HCT116 (cell line): ENCODE results near the gene KRTAP5-5. TPM values are rescaled to one million over a fixed set of nuclear protein-coding genes. Genes with fewer than 3 reads are reported as not detected.
"Not testable (repeated sequence)": the region's sequence is repeated elsewhere in the genome, so short reads cannot be mapped to it uniquely, and the experiment has no call there.

Source experiments
- ATAC-seq: fragments of 200-7000 bp; cut with Tn5 transposase; 2 replicates; pipeline ENCODE4 v1.9.1; 2020; ENCODE audit warnings: mild to moderate bottlenecking, moderate library complexity
- BruUV-seq: library from RNA; stranded (reverse); fragments of 400-500 nt; replicated peaks from 2 replicates; lab custom pipeline; 2021; lab: Mats Ljungman, UMichigan
- CTCF ChIA-PET: fragments of 300-600 bp; sonication (Branson Sonifier 250); formaldehyde crosslinking; loops from one replicate; lab custom pipeline; 2021; ENCODE audit warnings: antibody characterized with exemption; lab: Charles Lee
- POLR2A ChIA-PET: fragments of 300-600, 350-600 bp; sonication (Branson Sonifier 250); formaldehyde crosslinking; loops from one replicate; lab custom pipeline; 2021; ENCODE audit warnings: antibody characterized with exemption; lab: Charles Lee
- RAD21 ChIA-PET, 2 experiments: fragments of 300-600 bp; sonication (Branson Sonifier 250); formaldehyde crosslinking; loops; one replicate each; lab custom pipeline; 2023; ENCODE audit warnings: low total read pairs in 2 of 2; ENCODE audit not compliant: uncharacterized antibody in 2 of 2, unreplicated experiment in 2 of 2, low non-redundant PET in 1 of 2; lab: Charles Lee
- DNase-seq: peaks from one replicate; pipeline ENCODE4 v3.0.0-alpha.2; 2010; ENCODE audit warnings: low read depth, low spot score
- H2AFZ ChIP-seq: fragments of 200-600 bp; shearing (Covaris generic), sonication (generic); 2 replicates; pipeline ENCODE4 v1.6.1; 2017; ENCODE audit warnings: low read depth, mixed run types, mixed read lengths, antibody characterized with exemption, low read length; ENCODE audit not compliant: poor library complexity, severe bottlenecking
- H3K27ac ChIP-seq: 2 replicates; pipeline ENCODE4 v1.5.1; 2012; ENCODE audit warnings: low read depth, low read length
- H3K27me3 ChIP-seq: fragments of 200-600 bp; sonication (generic); 2 replicates; pipeline ENCODE4 v1.6.1; 2016; ENCODE audit warnings: mixed run types, low read length, mixed read lengths; ENCODE audit not compliant: insufficient read depth
- H3K36me3 ChIP-seq, 2 experiments: fragments of 200-500 bp in 1 of 2; fragments of 200-600 bp in 1 of 2; sonication (Bioruptor generic) in 1 of 2; sonication (generic) in 1 of 2; 2 replicates each; pipeline versions ENCODE4 v1.5.1 to v1.6.1; 2014 to 2016; ENCODE audit warnings: low read length in 2 of 2, inconsistent platforms in 1 of 2, mixed read lengths in 1 of 2, mixed run types in 1 of 2; ENCODE audit not compliant: insufficient read depth in 2 of 2, control insufficient read depth in 1 of 2
- H3K4me1 ChIP-seq, 2 experiments: fragments of 200-600 bp in 1 of 2; sonication (generic) in 1 of 2; 2 replicates each; pipeline versions ENCODE4 v1.5.1 to v1.6.1; 2012 to 2017; ENCODE audit warnings: low read length in 2 of 2, inconsistent platforms in 1 of 2, mild to moderate bottlenecking in 1 of 2, mixed read lengths in 1 of 2, mixed run types in 1 of 2, moderate library complexity in 1 of 2; ENCODE audit not compliant: insufficient read depth in 2 of 2, control insufficient read depth in 1 of 2
- H3K4me2 ChIP-seq: fragments of 200-600 bp; sonication (generic); 2 replicates; pipeline ENCODE4 v1.6.1; 2017; ENCODE audit warnings: mixed run types, low read length, mixed read lengths
- H3K4me3 ChIP-seq, 2 experiments: fragments of 200-600 bp in 1 of 2; sonication (generic) in 1 of 2; replicated peaks in 1 of 2; 2 replicates each; pipeline ENCODE4 v1.5.1; 2011 to 2016; ENCODE audit warnings: low read length in 2 of 2, control low read depth in 1 of 2, low read depth in 1 of 2, mild to moderate bottlenecking in 1 of 2, mixed read lengths in 1 of 2, mixed run types in 1 of 2
- H3K79me2 ChIP-seq: fragments of 200-600 bp; sonication (generic); 2 replicates; pipeline ENCODE4 v1.6.1; 2017; ENCODE audit warnings: mild to moderate bottlenecking, mixed run types, low read length, moderate library complexity, mixed read lengths; ENCODE audit not compliant: insufficient read depth
- H3K9ac ChIP-seq: fragments of 200-600 bp; sonication (generic); 2 replicates; pipeline ENCODE4 v1.6.1; 2016; ENCODE audit warnings: low read length, mixed read lengths
- H3K9me2 ChIP-seq: fragments of 200-600 bp; sonication (generic), shearing (Covaris generic); 2 replicates; pipeline ENCODE4 v1.6.1; 2017; ENCODE audit warnings: mixed run types, mild to moderate bottlenecking, moderate library complexity; ENCODE audit not compliant: insufficient read depth
- H3K9me3 ChIP-seq, 2 experiments: fragments of 200-500 bp in 1 of 2; fragments of 200-600 bp in 1 of 2; sonication (Bioruptor generic) in 1 of 2; sonication (generic) in 1 of 2; 2 replicates each; pipeline ENCODE4 v1.6.1; 2014 to 2017; ENCODE audit warnings: low read length in 2 of 2, mixed read lengths in 2 of 2, inconsistent platforms in 1 of 2, low read depth in 1 of 2, mild to moderate bottlenecking in 1 of 2, mixed run types in 1 of 2, moderate library complexity in 1 of 2; ENCODE audit not compliant: control insufficient read depth in 1 of 2, insufficient read depth in 1 of 2
- H4K20me1 ChIP-seq: fragments of 200-600 bp; sonication (generic), shearing (Covaris generic); 2 replicates; pipeline ENCODE4 v1.6.1; 2017; ENCODE audit warnings: mixed run types, mild to moderate bottlenecking, moderate library complexity; ENCODE audit not compliant: insufficient read depth
- CBX3 ChIP-seq: IDR thresholded peaks from 2 replicates; pipeline ENCODE4 v1.6.1; 2012; ENCODE audit warnings: low read depth
- EGR1 ChIP-seq: IDR thresholded peaks from 2 replicates; pipeline ENCODE4 v1.6.1; 2012; ENCODE audit warnings: low read depth
- EZH2 ChIP-seq: fragments of 200-600 bp; sonication (generic); IDR thresholded peaks from 2 replicates; pipeline ENCODE4 v1.6.1; 2017; ENCODE audit warnings: antibody characterized with exemption, mixed run types
- FOSL1 ChIP-seq: IDR thresholded peaks from 2 replicates; pipeline ENCODE4 v1.6.1; 2012; ENCODE audit warnings: low read depth
- JUND ChIP-seq: IDR thresholded peaks from 2 replicates; pipeline ENCODE4 v1.6.1; 2012
- POLR2AphosphoS5 ChIP-seq: IDR thresholded peaks from 2 replicates; pipeline ENCODE4 v1.6.1; 2011; ENCODE audit warnings: mild to moderate bottlenecking, low read depth, low read length, moderate library complexity
- SP1 ChIP-seq: IDR thresholded peaks from 2 replicates; pipeline ENCODE4 v1.6.1; 2012; ENCODE audit warnings: low read depth
- ZFX ChIP-seq: fragments of 450-650 bp; IDR thresholded peaks from 2 replicates; pipeline ENCODE4 v1.6.1; 2017
- intact Hi-C: fragments of 100-400 bp; cut with micrococcal nuclease; formaldehyde crosslinking; loops from 2 replicates; pipeline ENCODE4 v1.10.0; 2022
- total RNA-seq: library from RNA; stranded (reverse); gene quantifications from one replicate; pipeline ENCODE4 v1.2.1, GENCODE V29; 2021; ENCODE audit not compliant: unreplicated experiment
- TF ChIP-seq, protein P1 (sequence below): IDR thresholded peaks from 2 replicates; pipeline ENCODE4 v1.6.1; 2012

The KRTAP5-5 gene
- total RNA-seq, 1 experiment from 2014 or later, result not detected

DNA sequence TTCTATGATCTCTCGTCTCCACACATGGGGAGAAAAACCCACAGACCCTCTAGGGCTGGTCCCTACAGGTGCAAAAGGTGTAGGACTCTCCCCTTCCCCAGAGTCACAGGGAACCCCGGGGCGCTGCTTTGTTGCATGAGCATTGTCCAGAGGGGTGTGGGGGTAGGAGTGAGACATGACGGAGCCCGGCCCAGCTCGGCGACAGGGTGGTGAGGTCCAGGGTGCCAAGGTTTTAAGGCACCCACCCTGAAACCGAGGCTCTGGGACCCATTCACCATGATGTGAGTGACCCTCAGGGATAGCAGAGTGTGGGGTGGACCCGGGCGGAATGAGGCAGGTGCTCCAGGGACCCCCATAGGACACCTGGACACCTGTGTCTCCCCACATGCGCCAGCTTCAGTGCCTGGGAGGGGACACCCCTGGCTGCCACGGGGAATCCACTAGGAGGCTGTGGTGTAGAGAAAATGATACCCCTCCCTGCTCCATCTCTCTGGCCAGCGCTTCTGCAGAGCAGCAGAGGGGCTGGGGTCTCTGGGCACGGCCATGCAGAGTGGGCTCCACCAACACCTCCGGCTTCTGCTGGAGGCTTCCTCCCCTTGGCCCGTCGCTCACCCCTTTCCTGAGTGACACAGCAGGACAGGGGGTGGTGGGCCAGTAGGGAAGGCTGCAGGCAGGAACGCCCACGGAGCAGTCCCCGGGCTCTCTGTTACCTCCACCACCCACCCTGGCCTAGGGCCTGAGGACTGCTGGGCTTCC, 15.2 kb downstream of the KRTAP5-5 start (continued):
- TF ChIP-seq JUND (no peak), FOSL1 (no peak)

DNA sequence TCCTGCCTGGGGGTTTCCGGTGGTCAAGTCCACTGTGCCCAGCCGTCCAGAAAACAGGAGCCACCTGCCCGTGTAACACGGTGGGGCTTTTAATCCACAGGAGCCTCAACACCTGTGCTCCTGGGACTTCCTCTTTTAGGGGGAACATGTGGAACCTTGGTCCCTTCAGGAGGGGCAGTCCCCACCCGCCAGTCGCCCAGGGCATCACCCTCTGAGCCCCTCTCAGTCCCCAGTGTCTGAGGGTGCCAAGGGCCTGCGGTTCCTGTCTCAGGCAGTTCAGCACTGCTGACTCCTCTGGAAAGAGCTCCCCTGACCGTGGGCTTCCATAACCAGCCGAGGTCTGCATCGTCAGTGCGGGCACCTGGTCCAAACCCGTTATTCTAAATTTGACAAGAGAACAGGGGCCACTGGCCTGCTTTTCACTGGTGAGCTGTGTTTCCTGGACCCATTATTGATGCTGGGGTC, 15.8 kb downstream of the KRTAP5-5 start:
- DNase-seq (no peak), ATAC-seq (no peak)
- Histone ChIP-seq H3K27ac (no peak overlapping the region), H3K4me2 (no peak overlapping the region), H4K20me1 (no peaks in the 10 kb centered on the region), H3K9ac (no peak overlapping the region), H2AFZ (no peak overlapping the region), H3K9me2 (no peaks in the 10 kb centered on the region), H3K4me3 (no peak overlapping the region), H3K79me2 (no peaks in the 10 kb centered on the region), H3K4me1 (peaks cover 0 to 6% of the 10 kb centered on the region in 2 experiments; a peak in 1 of 4 replicates), H3K36me3 (no peaks in the 10 kb centered on the region), H3K27me3 (no peaks in the 10 kb centered on the region), H3K9me3 (no peaks in the 10 kb centered on the region)
- POLR2A ChIA-PET, result no interaction called here
- CTCF ChIA-PET, result no interaction called here
- TF ChIP-seq CBX3 (no peak), ZFX (no peak), SP1 (no peak), FOSL1 (no peak), EGR1 (no peak), EZH2 (no peak), POLR2AphosphoS5 (no peak)
- TF ChIP-seq, protein P1, sequence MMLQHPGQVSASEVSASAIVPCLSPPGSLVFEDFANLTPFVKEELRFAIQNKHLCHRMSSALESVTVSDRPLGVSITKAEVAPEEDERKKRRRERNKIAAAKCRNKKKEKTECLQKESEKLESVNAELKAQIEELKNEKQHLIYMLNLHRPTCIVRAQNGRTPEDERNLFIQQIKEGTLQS, result no peak
- no TSS peak for BruUV-seq
- intact Hi-C loops, result no loop called here
- RAD21 ChIA-PET, result no interaction called here

DNA sequence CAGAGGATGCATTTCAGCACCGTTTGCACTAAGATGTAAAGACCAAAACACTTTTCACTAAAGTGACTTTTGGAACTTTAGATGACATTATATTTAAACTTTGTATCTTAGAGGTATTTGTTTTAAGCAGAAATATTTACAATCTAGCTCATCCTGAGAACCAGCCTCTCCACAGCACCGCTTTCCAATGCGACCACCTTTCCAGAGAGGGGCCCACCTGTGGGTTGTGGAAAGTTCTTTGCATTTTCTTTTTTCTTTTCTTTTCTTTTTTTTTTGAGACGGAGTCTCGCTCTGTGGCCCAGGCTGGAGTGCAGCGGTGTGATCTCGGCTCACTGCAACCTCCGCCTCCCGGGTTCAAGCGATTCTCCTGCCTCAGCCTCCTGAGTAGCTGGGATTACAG, 17.0 kb downstream of the KRTAP5-5 start:
- H3K4me1 ChIP-seq, H3K4me2 ChIP-seq, H3K27ac ChIP-seq, H3K4me3 ChIP-seq, H3K79me2 ChIP-seq, POLR2A ChIA-PET, H3K9ac ChIP-seq, intact Hi-C loops, H3K27me3 ChIP-seq, BruUV-seq, RAD21 ChIA-PET, H3K9me3 ChIP-seq, DNase-seq, H3K9me2 ChIP-seq, H2AFZ ChIP-seq, ATAC-seq, H4K20me1 ChIP-seq, H3K36me3 ChIP-seq: not testable (repeated sequence)
- CTCF ChIA-PET, result interaction anchor here (1.2 kb wide), 1 partner anchor 505 kb away, joined by 5 read pairs; no protein-coding TSS in a partner anchor
